Kidney epithelial cell (primary cell): ENCODE data around the gene BAHCC1. TPM values are rescaled to one million over a fixed set of nuclear protein-coding genes. Genes with fewer than 3 reads are reported as not detected.

ENCODE experiments used
- DNase-seq: peaks from one replicate; pipeline ENCODE4 v3.0.0-alpha.2; 2010; ENCODE audit warnings: low read depth
- H3K27me3 ChIP-seq: 2 replicates; pipeline ENCODE4 v1.6.0; 2011; ENCODE audit warnings: low read length; ENCODE audit not compliant: control insufficient read depth, insufficient read depth
- H3K36me3 ChIP-seq: 2 replicates; pipeline ENCODE4 v1.5.1; 2011; ENCODE audit warnings: low read length; ENCODE audit not compliant: control insufficient read depth, insufficient read depth
- H3K4me3 ChIP-seq: 2 replicates; pipeline ENCODE4 v1.5.1; 2011; ENCODE audit warnings: low read depth, mild to moderate bottlenecking, control low read depth, low read length
- CTCF ChIP-seq: IDR thresholded peaks from 2 replicates; pipeline ENCODE4 v1.5.1; 2011; ENCODE audit warnings: mild to moderate bottlenecking, moderate library complexity, low read length, control low read depth, inconsistent platforms; ENCODE audit not compliant: insufficient read depth, poor library complexity, severe bottlenecking
- total RNA-seq: library from RNA; depleted of rRNA; stranded (reverse); fragments of >200 nt; gene quantifications from 2 replicates; pipeline ENCODE4 v1.2.3, GENCODE V29; 2015

The BAHCC1 gene
- total RNA-seq, 1 donor from 2014 or later, result 6.6 TPM

GRCh38 chr17:81515530-81516041 is 120.3 kb downstream of the BAHCC1 start:
- TF ChIP-seq CTCF, result no peak
- H3K36me3 ChIP-seq, result peaks cover 11% of the 10 kb centered on the region

More at GRCh38 chr17:81515530-81516041, 120.3 kb downstream of the BAHCC1 start:
- no peak for DNase-seq
- peak overlapping the region; percentile 71 for H3K4me3 ChIP-seq
- no peaks in the 10 kb centered on the region for H3K27me3 ChIP-seq

Other genes with a start within 250 kb of the BAHCC1 start
- not detected in 2 replicates for gene PVALEF, start 229.9 kb upstream of the BAHCC1 start, total RNA-seq
- 0.33 and 0.55 TPM in 2 replicates for gene AATK, start 229.2 kb upstream of the BAHCC1 start, total RNA-seq
- 26.2 and 26.3 TPM in 2 replicates for gene CEP131, start 172.5 kb upstream of the BAHCC1 start, total RNA-seq
- gene TEPSIN, start 156.4 kb upstream of the BAHCC1 start, total RNA-seq, result 17.0 and 30.6 TPM in 2 replicates
- gene NDUFAF8, start 156.1 kb upstream of the BAHCC1 start, total RNA-seq, result 45.9 and 63.1 TPM in 2 replicates
- gene SLC38A10, start 100.2 kb upstream of the BAHCC1 start, total RNA-seq, result 100 and 120 TPM in 2 replicates
- gene ACTG1, start 117.3 kb downstream of the BAHCC1 start, total RNA-seq, result 8,883 and 9,424 TPM in 2 replicates
- 0.29 and 0.41 TPM in 2 replicates for gene FSCN2, start 132.9 kb downstream of the BAHCC1 start, total RNA-seq
- gene FAAP100, start 156.9 kb downstream of the BAHCC1 start, total RNA-seq, result 41.4 and 49.1 TPM in 2 replicates
- gene NPLOC4, start 241.7 kb downstream of the BAHCC1 start, total RNA-seq, result 61.4 and 73.3 TPM in 2 replicates
- 0.17 and 0.68 TPM in 2 replicates for gene TSPAN10, start 241.7 kb downstream of the BAHCC1 start, total RNA-seq